GM19193 (cell line): Measurements from ENCODE around the gene PRR15.

Experiments used
- POLR2A ChIP-seq: IDR thresholded peaks from 4 replicates; pipeline ENCODE4 v1.6.1; 2011; ENCODE audit not compliant: insufficient read depth, insufficient read length; ENCODE audit errors: extremely low read depth

The PRR15 gene

DNA sequence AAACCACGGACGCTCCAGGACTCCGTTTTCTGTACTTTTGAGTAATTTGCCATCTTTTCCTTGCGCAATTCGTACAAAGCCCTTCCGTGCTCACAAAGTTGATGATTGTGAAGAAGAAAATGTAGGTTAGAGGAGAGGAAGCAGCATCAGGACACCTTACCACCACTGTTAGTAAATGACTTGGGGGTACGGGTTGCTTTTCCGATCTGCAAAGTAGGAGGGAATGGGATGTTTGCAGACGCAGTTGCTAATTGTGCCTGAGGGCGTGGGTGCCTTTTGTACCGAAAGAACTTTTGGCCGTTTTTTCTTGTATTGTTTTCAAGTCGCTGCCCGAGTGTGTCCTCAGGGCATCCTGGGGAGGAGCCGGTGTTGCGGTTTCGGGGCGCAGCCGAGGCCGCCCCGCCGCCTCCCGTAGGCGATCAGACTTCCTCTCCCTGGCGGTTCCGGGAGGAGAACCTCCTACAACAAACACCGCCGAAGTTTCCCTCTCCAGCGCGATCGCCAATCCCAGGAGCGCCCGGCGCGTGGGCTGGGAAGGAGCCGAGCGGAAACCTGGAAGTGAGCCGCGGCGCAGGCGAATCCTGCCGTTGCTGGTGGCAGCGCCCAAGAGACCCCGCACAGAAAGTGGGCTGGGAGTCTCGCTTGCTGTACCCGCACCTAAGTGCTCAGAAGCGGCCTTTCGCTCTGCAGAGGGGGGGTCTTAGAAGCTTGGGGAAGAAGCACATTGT, 1.0 kb downstream of the PRR15 start:
- TF ChIP-seq POLR2A: no peak

GRCh38 chr7:29565224-29565630, 1.6 kb downstream of the PRR15 start:
- TF ChIP-seq POLR2A: no peak

DNA sequence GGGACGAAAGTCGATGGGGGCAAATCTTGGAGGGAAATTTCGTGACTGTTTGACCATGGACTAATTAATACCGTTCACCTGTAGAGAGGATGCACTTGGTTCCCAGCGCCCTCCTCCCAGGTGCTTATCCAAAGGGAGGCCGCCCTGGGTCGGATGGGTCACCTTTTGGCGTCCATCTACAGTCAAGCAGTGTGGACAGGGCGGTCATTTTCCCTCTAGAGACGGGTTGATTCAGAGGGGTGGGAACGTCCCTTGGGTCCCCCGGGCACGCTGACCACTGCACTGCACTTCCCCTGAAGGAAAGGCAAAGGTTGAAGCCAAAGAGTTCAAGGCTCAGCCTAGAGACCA, 2.0 kb downstream of the PRR15 start:
- TF ChIP-seq POLR2A: no peak

GRCh38 chr7:29565982-29566746, 2.5 kb downstream of the PRR15 start:
- TF ChIP-seq POLR2A: no peak

DNA sequence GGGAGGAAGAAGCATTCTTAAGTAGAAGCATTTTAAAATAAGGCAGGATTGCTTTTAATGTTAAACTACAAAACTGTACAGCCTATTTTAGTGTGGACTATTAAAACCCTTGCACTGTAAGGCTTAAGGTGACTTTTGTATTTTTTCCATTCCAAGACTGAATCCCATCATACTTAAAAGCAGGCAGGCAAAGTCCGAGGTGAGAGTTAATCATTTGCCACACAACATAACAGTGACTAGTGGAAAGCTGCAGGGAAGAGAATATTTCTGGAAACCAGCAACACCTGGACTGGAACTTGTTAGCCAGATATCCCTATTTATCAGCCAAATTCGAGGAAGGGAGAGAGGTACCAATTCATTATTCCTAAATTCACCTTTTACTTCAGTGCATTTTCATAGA, 3.5 kb downstream of the PRR15 start:
- no peak for TF ChIP-seq POLR2A

GRCh38 chr7:29569648-29570047, 6.0 kb downstream of the PRR15 start:
- TF ChIP-seq POLR2A: no peak

DNA sequence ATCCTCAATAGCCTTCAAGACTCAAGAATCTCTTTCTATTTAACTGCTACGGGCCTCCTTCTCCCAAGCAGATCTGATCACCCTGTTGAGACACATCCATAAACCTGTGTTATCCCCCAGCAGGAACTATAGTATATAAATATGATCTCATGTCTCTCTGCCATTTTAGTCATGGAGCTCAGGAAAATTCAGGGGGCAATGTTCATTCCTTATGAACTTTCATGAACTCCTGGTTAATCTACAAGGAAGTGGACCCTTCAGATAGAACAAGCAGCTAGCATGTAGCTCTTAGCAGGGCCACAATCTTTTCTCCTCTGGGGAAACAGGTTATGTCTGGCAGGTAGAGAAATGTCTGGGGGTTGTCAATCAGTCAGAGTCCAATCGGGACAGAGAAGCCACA, 8.9 kb downstream of the PRR15 start:
- TF ChIP-seq POLR2A: no peak

DNA sequence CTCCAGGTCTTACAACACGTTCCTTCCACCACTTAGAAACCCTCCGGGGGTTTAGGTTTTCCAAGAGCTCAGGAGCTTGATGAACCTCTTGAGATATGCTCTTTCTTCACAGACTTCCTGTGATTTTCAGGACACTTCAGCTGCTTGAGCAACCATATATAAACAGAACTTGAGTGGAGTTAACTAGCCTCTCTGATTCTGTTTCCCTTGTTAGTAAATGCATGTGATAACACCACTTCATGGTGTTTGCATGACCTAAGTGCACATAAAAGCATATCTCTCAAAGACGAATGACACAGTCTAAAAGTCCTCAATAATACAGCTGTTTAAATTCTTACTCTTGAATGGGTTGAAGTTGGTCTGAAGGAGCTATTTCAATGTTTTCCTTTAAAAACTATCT, 9.9 kb downstream of the PRR15 start:
- no peak for TF ChIP-seq POLR2A

DNA sequence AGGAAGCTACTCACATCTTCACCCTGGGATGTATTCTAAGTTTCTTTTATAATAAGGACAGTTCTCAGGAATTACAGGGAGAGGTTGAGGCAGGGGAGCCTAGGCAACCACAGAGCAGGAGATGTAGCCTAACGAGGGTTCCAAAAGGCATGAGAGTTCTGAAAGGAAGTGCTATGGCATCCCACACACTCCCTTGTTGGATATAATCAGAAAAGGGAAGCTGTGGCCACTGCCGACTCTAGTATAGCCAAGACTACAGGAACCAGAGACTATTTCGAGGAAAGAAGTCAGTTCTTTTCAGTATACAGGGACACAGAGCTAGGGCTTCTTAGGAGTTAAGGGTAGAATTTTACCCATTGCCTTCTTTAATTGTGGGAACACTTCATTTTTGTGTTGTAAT, 11.0 kb downstream of the PRR15 start:
- no peak for TF ChIP-seq POLR2A

DNA sequence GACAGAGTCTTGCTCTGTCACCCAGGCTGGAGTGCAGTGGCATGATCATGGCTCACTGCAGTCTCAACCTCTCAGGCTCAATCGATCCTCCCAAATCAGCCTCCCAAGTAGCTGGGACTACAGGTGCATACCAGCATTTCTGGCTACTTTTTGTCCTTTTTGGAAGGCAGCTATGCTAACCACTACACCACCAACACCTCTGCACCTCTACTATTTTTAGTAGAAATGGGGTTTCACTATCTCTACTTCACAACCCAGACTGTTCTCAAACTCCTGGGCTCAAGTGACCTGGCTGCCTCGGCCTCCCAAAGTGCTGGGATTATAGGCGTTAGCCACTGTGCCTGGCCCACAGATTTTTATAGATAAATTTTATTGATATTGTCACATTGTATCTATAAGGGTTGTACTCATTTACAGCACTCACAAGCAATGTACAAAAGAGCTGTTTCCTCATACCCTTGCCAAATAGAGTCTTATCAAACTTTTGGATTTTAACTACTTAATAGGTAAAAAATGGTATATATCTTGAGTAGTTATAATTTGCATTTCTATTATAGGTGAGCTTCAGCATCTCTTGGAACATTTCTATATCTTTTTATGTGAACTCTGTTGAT, 23.7 kb downstream of the PRR15 start:
- no peak for TF ChIP-seq POLR2A

DNA sequence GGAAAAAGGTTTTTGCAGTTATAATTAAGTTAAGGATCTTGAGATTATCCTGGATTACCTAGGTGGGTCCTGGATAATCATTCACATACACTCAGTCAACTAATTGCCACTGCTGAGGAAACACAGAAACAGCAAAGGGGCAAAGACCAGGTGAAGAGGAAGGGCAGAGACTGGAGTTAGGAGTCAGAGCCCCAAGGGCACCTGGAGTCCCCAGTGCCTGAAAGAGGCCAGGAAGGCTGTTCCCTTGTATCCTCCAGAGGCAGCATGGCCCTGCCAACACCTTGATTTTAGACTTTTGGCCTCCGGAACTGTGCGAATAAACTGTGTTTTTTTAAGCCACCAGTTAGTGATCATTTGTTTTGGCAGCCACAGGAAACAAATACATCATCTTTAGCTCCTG, 24.6 kb downstream of the PRR15 start:
- no peak for TF ChIP-seq POLR2A

GRCh38 chr7:29588900-29589696, 25.5 kb downstream of the PRR15 start:
- no peak for TF ChIP-seq POLR2A

- no peak for TF ChIP-seq POLR2A
These were observed 29.2 kb downstream of the PRR15 start for GRCh38 chr7:29592866-29593265.

DNA sequence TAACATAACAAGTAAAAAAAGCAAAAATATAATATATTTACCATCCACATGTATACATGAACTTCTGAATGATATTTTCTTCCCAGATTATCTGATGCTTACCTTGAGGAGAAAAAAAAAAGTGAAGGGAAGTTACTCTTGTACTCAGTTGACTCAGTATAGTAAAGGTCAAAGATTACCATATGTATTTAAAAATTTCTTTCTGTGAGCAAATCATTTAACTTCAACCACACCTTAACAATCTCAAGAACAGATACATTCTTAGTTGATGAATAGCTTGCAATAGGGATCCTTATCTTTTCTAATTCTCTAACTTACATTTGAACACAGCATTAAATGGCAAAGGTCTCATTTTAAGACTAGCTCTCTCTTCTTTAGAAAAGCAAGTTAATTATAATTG, 29.8 kb downstream of the PRR15 start:
- no peak for TF ChIP-seq POLR2A

DNA sequence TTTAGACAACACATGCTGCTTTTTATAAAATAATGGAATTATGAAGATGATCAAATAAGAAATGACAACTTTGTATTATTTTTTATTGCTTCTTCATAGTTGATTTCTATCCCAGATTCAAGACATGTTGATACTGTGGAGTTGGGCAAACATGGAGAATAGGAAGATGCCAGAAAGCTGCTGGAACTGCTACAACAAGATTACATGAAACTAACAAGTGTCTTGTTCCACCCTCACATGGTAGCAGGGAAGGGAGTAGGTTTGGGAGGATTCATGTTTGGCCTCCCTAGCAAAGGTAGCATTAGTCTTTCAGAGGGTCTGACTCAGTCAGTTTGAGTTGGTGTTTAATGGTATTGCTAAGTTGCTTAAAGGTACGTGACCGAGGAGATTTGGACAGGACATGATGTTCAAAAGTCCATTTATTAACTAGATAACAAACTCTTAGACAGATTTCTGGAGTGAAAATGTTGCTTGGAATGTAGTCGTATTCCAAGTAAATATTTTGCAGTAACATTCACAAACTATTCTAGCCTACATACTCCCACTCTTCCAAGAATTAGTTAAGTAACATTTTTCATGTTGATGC, 33.1 kb downstream of the PRR15 start:
- TF ChIP-seq POLR2A: no peak
